ENCODE results near the gene HPGDS.

DNA sequence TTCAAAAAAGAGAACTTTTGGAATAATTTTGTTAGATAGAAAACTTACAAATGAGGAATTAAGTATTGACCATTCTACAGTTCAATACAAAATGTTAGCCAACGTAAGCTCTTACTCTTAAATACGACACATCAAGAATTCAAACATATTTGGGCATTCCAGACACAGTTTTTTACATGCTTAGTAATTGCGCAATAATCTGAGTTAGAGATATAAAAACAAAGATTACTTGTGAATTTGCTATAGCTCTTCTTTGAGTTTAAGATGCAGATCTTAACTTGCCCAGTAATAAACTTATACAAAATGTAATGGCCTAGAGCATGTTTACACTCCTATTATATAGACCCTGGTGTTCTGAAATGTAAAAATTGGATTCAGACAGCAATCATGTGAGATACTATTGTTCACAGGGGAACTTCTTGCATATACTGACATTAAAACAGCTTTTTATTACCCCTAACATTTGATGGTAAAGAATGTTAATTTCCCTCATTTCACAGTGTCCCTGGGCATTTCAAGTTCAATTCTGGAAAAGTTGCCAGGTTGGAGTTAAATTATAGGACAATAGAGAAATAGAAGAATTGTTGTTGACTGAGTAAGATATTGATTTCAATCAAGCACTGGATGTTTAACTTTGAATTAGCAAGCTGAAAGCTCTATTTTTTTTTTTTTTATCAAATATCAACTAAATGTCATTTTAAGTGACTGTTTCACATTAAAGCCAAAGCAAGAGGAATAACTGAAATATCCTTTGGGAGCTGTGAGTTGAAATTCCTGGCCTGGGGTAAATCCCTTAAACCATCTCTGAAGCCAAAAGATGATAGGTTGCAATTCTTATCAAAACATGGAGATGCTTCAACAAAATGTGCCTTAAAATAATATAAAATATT is 910 bp downstream of the HPGDS start:
- TF ChIP-seq, protein P1, sequence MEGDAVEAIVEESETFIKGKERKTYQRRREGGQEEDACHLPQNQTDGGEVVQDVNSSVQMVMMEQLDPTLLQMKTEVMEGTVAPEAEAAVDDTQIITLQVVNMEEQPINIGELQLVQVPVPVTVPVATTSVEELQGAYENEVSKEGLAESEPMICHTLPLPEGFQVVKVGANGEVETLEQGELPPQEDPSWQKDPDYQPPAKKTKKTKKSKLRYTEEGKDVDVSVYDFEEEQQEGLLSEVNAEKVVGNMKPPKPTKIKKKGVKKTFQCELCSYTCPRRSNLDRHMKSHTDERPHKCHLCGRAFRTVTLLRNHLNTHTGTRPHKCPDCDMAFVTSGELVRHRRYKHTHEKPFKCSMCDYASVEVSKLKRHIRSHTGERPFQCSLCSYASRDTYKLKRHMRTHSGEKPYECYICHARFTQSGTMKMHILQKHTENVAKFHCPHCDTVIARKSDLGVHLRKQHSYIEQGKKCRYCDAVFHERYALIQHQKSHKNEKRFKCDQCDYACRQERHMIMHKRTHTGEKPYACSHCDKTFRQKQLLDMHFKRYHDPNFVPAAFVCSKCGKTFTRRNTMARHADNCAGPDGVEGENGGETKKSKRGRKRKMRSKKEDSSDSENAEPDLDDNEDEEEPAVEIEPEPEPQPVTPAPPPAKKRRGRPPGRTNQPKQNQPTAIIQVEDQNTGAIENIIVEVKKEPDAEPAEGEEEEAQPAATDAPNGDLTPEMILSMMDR (IDR thresholded peaks at IDR 0.05): no peak
- TF ChIP-seq, protein P2, sequence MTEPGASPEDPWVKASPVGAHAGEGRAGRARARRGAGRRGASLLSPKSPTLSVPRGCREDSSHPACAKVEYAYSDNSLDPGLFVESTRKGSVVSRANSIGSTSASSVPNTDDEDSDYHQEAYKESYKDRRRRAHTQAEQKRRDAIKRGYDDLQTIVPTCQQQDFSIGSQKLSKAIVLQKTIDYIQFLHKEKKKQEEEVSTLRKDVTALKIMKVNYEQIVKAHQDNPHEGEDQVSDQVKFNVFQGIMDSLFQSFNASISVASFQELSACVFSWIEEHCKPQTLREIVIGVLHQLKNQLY (CRISPR knock-in tag; IDR thresholded peaks at IDR 0.05): no peak
- TF ChIP-seq, protein P3, sequence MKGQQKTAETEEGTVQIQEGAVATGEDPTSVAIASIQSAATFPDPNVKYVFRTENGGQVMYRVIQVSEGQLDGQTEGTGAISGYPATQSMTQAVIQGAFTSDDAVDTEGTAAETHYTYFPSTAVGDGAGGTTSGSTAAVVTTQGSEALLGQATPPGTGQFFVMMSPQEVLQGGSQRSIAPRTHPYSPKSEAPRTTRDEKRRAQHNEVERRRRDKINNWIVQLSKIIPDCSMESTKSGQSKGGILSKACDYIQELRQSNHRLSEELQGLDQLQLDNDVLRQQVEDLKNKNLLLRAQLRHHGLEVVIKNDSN (CRISPR knock-in tag; IDR thresholded peaks at IDR 0.05): no peak
- TF ChIP-seq, protein P4, sequence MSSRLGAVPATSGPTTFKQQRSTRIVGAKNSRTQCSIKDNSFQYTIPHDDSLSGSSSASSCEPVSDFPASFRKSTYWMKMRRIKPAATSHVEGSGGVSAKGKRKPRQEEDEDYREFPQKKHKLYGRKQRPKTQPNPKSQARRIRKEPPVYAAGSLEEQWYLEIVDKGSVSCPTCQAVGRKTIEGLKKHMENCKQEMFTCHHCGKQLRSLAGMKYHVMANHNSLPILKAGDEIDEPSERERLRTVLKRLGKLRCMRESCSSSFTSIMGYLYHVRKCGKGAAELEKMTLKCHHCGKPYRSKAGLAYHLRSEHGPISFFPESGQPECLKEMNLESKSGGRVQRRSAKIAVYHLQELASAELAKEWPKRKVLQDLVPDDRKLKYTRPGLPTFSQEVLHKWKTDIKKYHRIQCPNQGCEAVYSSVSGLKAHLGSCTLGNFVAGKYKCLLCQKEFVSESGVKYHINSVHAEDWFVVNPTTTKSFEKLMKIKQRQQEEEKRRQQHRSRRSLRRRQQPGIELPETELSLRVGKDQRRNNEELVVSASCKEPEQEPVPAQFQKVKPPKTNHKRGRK (CRISPR knock-in tag; IDR thresholded peaks at IDR 0.05; ENCODE audit: borderline replicate concordance): no peak
- no peak for TF ChIP-seq NFYB (CRISPR knock-in tag; conservative IDR thresholded peaks at IDR 0.05; ENCODE audit: low read depth)
- TF ChIP-seq, protein P5, sequence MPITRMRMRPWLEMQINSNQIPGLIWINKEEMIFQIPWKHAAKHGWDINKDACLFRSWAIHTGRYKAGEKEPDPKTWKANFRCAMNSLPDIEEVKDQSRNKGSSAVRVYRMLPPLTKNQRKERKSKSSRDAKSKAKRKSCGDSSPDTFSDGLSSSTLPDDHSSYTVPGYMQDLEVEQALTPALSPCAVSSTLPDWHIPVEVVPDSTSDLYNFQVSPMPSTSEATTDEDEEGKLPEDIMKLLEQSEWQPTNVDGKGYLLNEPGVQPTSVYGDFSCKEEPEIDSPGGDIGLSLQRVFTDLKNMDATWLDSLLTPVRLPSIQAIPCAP (CRISPR knock-in tag; IDR thresholded peaks at IDR 0.05): no peak
- no peak for TF ChIP-seq GRHL2 (CRISPR knock-in tag; IDR thresholded peaks at IDR 0.05; ENCODE audit: insufficient replicate concordance, severe bottlenecking)
- TF ChIP-seq ATF1 (CRISPR knock-in tag; IDR thresholded peaks at IDR 0.05): no peak
- no peak for TF ChIP-seq NR2C2 (CRISPR knock-in tag; IDR thresholded peaks at IDR 0.05)
- TF ChIP-seq ZBTB21 (CRISPR knock-in tag; IDR thresholded peaks at IDR 0.05; ENCODE audit: borderline replicate concordance): no peak
- no peak for TF ChIP-seq CREB1 (CRISPR knock-in tag; IDR thresholded peaks at IDR 0.05)
- no peak for TF ChIP-seq TEAD4 (CRISPR knock-in tag; IDR thresholded peaks at IDR 0.05)
